Activated CD4-positive, alpha-beta T cell treated with anti-CD3 and anti-CD28 coated beads, Interleukin-2, Interleukin-4, amounts not matched to agents 100 ng/mL and 50 ng/mL, durations not matched to agents 16 hours and 8 hours (primary cell): ENCODE data around the gene ZNF594.
"Not testable (repeated sequence)": the region's sequence is repeated elsewhere in the genome, so short reads cannot be mapped to it uniquely, and the experiment has no call there.

Experiments
- DNase-seq: peaks from one replicate; pipeline ENCODE4 v3.0.0-alpha.2; 2020; ENCODE audit warnings: low spot score

ZNF594 gene

GRCh38 chr17:5201011-5201410 lies 9.3 kb upstream of the ZNF594 start:
- no peak for DNase-seq

DNA sequence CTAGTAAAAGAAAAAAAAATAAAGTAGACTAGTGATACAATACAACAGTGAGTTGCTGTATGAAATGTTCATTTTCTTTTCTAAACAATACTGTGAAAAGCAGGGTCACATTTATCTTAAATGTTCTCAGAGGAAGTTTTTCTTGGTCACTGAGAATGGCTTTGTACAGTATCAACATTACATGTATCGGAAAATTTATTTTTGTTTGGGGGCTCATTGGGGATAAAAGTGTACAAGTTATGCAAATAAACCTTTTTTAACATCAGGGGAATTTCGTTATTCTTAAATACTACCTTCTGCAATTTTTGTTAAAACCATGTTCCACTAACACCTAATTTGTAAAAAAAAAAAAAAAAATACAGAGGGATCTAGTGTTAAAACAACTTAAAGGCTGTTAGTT lies 8.7 kb upstream of the ZNF594 start:
- no peak for DNase-seq

DNA sequence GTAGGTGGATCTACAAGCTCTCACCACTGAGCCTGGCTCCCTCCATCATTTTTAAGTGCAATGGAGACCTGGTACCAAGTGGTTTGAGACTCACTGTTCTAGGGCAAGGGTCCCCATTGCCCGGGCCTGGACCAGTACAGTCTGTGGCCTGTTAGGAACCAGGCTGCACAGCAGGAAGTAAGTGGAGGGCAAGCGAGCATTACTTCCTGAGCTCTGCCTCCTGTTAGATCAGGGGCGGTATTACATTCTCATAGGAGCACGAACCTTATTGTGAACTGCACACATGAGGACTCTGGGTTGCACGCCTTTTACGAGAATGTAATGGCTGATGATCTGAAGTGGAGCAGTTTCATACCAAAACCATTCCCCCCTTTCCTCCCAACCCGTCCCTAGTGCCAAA lies 6.8 kb upstream of the ZNF594 start:
- DNase-seq: no peak

- DNase-seq: no peak
These were observed 2.7 kb upstream of the ZNF594 start for GRCh38 chr17:5194346-5194745.

DNA sequence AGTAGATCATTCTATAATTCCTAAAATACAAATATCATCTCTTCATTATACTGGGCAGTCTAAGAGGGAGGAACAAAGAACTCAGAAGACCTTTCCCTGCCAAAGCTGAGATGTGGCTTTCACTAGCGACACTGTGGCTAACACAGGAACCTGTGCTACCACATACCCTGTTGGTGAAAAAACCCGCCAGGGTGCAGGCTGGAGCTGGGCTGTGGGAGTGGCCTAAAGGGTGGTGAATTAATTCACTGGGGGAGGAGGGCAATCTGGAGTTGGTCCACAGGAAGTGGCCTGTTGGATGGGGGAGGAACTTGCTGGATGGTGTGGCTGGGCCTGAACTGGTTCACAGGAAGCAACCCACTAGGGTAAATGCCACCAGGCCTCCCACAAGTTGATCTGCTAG lies 7.4 kb downstream of the ZNF594 start:
- no peak for DNase-seq

DNA sequence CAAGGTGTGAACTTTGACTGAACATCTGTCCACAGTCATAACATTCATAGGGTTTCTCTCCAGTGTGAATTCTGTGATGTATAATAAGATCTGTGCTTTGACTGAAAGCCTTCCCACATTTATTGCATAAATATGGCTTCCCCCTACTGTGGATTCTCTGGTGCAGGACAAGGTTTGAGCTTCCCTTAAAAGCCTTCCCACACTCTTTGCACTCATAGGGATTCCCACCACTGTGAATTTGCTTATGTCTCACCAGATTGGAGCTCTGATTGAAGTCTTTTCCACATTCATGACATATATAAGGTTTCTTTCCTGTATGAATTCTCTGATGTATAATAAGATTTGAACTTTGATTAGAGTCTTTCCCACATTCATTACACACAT lies 8.3 kb downstream of the ZNF594 start:
- no peak for DNase-seq

DNA sequence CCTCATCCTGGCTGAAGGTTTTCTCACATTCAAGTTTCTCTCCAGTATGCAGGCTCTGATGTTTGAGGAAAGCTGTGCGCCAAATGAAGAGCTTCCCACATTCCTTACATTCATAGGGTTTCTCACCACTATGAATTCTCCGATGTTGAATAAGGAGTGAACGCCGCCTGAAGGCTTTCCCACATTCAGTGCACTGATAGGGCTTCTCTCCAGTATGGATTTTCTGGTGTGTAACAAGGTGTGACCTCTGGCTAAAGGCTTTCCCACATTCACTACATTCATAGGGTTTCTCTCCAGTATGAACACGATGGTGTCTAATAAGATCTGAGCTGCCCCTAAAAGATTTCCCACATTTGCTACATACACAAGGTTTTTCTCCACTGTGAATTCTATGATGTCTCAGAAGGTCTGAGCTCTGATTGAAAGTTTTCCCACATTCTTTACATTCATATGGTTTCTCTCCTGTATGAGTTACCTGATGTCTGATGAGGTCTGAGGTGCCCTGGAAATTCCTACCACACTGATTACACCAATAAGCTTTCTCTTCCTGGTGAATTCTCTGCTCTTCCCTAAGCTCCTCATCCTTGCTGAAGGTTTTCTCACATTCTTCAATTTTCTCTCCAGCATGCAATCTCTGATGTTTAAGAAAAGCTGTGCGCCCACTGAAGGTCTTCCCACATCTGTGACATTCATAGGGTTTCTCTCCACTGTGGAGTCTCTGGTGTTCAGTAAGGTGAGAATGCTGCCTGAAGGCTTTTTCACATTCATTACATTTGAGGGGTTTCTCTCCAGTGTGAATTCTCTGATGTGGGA lies 8.9 kb downstream of the ZNF594 start:
- no peak for DNase-seq

DNA sequence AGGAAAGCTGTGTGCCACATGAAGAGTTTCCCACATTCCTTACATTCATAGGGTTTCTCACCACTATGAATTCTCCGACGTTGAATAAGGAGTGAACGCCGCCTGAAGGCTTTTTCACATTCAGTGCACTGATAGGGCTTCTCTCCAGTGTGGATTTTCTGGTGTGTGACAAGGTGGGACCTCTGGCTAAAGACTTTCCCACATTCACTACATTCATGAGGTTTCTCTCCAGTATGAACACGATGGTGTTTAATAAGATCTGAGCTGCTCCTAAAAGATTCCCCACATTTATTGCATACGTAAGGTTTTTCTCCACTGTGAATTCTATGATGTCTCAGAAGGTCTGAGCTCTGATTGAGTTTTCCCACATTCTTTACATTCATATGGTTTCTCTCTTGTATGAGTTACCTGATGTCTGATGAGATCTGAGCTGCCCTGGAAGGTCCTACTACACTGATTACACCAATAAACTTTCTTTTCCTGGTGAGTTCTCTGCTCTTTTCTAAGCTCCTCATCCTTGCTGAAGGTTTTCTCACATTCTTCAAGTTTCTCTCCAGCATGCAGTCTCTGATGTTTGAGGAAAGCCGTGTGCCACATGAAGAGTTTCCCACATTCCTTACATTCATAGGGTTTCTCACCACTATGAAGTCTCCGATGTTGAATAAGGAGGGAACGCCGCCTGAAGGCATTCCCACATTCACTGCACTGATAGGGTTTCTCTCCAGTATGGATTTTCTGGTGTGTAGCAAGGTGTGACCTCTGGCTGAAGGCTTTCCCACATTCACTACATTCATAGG lies 10.0 kb downstream of the ZNF594 start:
- DNase-seq: no peak

- no peak for DNase-seq
These were observed 12.7 kb downstream of the ZNF594 start for GRCh38 chr17:5179003-5179402.

- not testable (repeated sequence) for DNase-seq
These were observed 16.6 kb downstream of the ZNF594 start for GRCh38 chr17:5175027-5175426.

- DNase-seq: not testable (repeated sequence)
These were observed 25.7 kb downstream of the ZNF594 start for GRCh38 chr17:5165791-5166564.

DNA sequence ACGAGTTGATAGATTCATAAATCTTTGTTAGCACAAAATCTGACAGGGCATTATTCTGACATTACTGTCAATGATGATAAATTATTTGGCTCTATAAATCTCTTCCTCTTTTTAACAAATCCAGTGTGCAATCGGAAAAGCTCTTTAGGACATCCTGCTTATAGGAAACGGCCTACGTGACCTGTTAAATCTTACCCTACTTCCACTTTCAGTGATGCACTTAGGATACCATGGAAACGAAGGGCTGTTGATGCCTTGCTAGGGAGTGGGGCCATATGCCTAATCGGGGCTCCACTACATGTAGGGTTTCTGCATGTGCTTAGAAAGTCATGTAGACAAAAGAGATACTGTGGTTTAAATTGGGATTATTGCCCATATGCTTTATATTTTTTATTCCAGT lies 27.2 kb downstream of the ZNF594 start:
- DNase-seq: no peak

DNA sequence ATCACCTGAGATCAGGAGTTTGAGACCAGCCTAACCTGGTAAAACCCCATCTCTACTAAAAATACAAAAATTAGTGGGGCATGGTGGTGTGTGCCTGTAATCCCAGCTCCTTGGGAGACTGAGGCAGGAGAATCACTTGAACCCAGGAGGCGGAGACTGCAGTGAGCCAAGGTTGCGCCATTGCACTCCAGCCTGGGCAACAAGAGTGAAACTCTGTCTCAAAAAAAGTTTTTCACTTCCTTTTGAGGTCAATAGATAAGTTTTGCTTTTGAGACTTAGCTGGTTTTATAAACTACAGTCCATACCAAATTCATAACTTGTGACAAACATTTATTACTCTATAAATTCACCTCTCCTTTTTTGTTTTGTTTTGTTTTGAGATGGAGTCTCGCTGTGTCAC lies 29.9 kb downstream of the ZNF594 start:
- DNase-seq: not testable (repeated sequence)

DNA sequence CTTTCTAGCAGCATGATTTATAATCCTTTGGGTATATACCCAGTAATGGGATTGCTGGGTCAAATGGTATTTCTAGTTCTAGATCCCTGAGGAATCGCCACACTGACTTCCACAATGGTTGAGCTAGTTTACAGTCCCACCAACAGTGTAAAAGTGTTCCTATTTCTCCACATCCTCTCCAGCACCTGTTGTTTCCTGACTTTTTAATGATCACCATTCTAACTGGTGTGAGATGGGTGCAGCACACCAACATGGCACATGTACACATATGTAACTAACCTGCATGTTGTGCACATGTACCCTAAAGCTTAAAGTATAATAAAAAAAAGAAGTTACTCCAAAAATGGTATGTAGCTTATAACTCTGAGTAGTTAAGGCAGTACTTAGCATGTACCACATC lies 31.0 kb downstream of the ZNF594 start:
- DNase-seq: not testable (repeated sequence)

DNA sequence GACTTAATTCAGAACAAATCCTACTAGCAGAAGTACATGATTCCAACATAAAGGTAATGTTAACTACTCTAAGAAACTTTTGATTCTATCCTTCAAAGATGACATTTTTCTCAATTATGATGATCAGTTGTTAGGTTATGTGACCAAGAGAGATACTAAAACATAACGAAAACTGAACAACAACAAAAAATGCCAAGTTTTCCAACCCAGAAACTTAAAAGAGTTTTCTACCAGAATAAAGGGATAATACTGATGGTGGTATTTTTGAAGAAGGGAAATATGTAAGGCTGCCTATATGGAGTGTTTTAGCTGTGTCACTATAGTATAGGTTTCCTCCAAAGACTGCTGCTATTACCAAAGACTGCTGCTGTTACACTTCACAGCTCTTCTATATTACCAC lies 45.5 kb downstream of the ZNF594 start:
- not testable (repeated sequence) for DNase-seq

GRCh38 chr17:5142877-5143276 lies 48.8 kb downstream of the ZNF594 start:
- not testable (repeated sequence) for DNase-seq

- DNase-seq: no peak
These were observed 52.3 kb downstream of the ZNF594 start for GRCh38 chr17:5139458-5139732.

DNA sequence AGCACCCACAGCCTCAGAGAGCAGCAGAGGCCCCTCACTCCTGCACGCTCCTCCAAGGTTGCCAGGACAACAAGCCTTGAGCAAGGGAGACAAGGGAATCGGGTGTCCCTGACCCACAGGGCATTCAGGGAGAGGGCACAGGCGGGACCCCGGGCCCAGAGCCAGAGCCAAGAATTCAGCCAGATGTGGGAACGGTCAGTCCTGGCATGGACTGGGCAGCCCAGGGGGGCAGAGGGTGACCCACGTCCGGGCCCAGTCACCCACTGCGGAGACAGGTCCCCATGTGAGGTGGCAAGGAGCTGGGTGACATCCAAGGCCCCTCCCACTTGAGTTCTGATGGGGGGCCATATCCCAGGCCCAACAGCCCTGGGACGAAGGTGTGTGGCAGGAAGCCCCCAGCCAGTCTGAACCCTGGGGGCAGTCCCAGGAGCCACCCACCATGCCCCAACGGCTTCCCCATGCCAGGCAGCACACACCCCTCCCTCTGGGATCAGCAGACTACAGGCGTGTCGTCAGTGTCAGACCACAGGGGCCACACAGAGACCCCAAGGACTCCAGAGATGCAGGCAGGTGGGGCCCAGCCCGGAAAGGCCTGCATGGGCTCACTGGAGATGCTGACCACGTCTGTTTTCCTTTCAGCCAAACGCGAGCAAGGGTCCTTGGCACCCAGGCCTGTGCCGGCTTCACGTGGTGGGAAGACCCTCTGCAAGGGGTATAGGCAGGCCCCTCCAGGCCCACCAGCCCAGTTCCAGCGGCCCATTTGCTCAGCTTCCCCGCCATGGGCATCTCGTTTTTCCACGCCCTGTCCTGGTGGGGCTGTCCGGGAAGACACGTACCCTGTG lies 52.8 kb downstream of the ZNF594 start:
- DNase-seq: no peak

DNA sequence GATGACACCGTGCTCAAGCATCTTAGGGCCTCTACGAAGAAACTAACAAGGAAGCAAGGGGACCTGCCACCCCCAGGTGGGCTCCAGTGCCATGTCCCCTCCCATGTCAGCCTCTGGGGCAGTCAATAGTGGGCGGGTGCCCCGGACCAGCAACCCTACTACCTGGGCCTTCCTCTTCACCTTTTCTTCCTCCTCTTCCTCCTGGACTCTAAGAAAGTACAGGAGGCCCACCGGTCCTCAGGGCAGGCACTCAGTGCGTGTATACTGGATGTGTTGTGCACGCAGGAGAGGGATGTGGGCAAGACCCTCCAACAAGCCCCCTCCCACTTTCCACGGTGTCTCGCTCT lies 53.5 kb downstream of the ZNF594 start:
- DNase-seq: not testable (repeated sequence)

- not testable (repeated sequence) for DNase-seq
These were observed 54.0 kb downstream of the ZNF594 start for GRCh38 chr17:5137511-5138197.
